Activated T-cell treated with anti-CD3 and anti-CD28 coated beads for 4 hours (primary cell): ENCODE data around the gene AP1M1.
A peak's percentile ranks its signal among the peaks of the same experiment; 100 is the strongest.
"Not testable (repeated sequence)": the region's sequence is repeated elsewhere in the genome, so short reads cannot be mapped to it uniquely, and the experiment has no call there.

ENCODE experiments used
- DNase-seq: peaks from one replicate; pipeline ENCODE4 v3.0.0-alpha.2; 2020

AP1M1 gene

DNA sequence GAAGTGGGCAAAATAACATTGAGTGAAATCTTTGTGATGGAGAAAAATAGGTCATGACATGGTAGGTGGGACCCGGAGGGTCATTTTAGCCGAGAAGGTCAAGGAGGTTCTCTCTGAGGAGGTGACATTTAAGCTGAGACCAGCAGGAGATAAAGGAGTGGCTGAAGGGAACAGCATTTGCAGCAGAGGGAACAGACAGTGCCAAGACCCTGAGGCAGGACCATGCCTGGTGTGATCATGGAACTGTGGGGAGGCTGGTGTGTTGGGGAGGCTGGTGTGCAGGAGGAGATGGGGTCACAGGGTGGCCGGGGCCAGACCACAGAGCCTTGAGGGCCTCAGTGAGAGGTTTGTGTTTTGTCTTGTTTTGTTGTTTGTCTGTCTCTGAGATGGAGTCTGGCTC is 67.5 kb downstream of the AP1M1 start:
- no peak for DNase-seq

GRCh38 chr19:16265890-16266585 is 68.3 kb downstream of the AP1M1 start:
- DNase-seq, result no peak

DNA sequence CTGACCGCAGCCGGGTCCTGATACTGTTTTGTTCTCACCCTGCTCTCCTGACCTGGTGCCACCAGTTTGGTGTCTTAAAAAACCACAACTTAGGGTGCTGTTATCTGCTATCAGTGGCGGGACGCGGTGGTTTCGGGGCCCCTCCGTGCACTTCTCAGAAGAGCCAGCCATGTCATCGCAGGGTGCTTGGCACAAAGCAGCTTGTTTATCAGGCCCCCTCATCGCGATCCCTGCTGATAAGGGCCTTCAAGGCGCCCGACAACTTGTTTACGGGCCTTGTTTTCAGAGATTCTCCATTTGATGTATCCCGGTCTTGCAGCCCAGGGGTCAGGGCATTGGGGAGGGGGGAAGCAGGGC is 68.9 kb downstream of the AP1M1 start:
- DNase-seq, result peak; percentile 33

DNA sequence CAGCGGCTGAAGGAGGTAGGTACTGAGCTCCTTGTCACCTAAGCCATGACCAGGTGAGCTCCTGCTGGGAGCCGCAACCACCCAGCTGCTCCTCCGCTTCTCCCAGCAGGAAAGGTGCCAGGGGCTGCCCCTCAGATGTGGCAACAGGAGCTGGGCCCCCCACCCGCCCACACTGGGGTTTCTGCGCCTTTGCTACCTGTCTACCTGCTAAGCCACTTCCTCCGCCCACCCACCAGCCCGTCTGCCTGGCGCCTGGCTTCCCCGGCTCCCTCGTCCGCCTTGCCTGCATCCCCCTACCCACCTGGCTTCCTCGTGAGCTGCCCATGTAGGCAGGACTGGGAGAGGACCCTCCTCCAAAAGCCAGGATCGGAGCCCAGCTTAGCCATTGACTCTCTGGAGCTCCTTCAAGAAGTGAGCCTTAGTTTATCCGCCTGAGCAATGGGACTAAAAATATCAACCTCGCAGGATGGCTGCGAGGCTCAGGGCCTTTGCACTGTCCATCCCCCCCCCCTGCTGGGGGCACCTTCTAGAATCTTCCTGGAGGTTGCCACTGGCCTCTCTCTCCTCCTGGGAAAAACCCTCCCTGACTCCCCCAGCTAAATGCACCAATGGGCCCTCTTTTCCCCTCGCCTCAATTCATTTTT is 71.1 kb downstream of the AP1M1 start:
- DNase-seq, result peak; percentile 43

DNA sequence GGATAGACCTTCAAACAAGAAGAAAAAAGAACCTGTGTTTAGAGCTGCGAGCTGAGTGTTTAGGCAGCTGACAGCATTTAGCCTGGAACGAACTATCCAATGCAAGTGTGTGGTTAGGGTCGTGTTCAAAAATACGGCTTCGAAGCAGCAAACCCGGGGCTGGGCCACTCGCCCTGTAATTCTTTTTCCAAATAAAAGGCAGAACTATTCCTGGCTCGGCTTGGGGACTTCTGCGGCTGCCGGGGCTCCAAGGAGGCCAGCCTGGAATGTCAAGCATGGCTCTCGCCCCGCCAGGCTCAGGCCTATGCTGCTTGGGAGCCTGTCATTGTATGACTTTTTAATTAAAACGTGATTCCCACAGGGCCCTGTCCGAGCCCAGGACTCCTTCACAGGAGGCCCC is 75.2 kb downstream of the AP1M1 start:
- no peak for DNase-seq

DNA sequence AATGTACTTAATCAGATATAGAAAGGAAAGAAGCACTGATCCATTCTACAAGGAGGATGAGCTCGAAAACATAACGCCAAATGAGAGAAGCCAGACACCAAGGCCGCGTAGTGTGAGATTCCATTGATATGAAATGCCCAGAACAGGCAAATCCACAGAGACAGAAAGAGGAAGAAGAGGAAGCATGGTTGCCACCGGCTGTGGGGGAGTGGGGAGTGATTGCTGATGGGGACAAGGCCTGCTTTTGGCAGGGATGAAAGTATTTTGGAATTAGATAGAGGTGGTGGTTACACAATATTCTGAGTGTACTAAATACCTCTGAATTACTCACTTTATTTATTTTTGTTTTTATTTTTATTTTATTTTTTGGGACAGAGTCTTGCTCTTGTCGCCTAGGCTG is 76.7 kb downstream of the AP1M1 start:
- no peak for DNase-seq

DNA sequence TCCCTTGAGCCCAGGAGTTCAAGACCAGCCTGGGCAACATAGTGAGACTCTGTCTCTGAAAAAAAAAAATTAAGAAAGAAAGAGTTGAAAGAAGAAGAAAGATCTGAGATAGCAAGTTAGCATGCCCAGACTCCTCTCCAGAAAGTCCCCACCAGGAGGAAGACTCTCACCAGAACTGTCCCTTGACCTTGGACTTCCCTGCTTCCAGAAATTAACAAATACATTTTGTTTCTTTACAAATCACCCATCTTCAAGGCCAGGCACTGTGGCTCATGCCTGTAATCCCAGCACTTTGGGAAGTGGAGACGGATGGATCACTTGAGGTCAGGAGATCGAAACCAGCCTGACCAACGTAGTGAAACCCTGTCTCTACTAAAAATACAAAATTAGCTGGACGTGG is 82.6 kb downstream of the AP1M1 start:
- DNase-seq, result no peak

- DNase-seq, result no peak
Observed at GRCh38 chr19:16281743-16282142, 84.0 kb downstream of the AP1M1 start.

DNA sequence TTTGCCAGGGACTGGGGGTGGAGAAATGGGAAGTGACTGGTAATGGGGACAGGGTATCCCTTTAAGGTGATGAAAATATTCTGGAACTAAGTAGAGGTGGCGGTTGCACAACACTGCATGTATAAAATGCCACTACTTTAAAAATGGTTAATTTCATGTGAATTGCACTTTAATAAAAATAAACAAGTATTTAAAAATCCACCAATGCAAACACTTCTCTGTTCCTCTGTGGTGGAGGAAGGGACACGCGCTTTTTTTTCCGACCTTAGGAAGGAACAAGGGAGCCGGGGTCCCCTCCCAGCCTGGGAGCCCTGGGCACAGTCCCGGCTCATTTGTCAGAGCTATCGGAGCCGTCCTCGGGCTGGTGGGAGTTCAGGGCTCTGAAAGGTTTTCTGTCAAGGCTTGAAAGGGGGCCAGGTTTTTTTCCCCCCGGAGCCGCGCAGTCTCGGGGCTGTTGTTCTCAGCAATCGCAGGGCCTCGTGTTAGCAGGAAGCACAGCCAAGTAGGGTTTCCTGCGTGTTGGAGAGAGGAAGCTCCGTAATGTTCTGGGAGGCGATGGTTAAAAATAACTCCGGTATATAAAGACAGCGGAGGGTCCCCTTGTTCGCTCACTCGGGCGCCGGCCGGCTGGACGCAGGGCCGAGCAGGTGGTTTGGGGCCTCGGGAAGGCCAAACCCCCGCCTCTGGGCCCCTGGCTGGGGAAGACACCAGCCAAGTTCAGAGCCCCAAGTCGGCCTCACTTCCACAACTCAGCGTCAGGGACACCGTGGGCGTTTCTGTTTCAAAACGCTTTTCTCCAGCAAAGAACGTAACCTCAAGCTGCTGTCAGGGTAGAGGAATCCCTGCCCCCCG is 85.7 kb downstream of the AP1M1 start:
- peak; percentile 65 for DNase-seq

GRCh38 chr19:16284505-16284904 is 86.8 kb downstream of the AP1M1 start:
- no peak for DNase-seq

- DNase-seq, result not testable (repeated sequence)
Observed at GRCh38 chr19:16285079-16285478, 87.4 kb downstream of the AP1M1 start.

DNA sequence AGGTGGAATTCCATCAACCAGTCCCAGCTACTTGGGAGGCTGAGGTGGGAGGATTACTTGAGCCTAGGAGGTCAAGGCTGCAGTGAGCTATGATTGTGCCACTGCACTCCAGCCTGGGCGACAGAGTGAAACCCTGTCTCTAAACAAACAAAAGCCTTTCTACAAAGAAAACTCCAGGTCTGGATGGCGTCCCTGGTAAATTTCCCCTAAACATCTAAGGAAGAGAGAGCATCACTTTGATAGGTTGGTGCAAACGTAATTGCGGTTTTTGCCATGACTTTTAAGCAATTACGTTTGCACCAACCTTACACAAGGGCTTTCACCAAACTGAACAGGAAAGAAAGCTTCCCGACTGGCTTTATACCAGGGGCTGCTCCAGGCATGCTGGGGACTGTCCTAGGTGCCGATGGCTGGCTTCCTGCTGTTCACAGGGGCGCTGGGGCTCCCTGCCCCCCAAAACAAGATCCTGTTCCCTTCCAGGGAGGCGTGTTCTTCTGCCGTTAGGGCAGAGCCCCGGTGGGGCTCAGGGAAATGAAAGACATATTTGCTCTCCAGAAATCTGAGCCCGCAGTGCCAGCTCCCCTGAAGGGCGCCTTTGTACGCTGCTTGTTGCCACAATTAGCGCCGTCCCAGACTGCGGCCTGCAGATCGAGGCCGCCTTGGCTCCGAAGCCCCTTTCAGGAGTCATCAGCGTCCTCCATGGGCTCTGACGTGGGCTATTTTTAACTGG is 88.2 kb downstream of the AP1M1 start:
- no peak for DNase-seq

- no peak for DNase-seq
Observed at GRCh38 chr19:16288544-16288943, 90.8 kb downstream of the AP1M1 start.

DNA sequence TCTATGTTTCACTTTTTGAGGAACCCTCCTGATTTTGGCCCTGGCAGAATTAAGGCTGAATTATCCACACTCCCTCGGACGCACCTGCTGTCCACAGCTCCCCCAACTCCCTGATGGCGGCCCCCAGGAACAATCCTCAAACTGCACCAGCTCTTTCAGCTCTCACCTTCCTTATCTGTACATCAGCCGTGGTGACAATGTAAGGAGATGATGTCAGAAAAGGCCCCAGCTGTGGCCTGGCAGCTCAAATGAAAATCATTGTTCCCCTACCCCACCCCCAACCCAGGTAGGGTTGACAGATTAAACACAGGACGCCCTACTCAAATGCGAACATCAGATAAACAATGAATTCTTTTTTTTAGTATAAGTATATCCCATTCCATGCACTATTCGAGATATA is 91.9 kb downstream of the AP1M1 start:
- no peak for DNase-seq

DNA sequence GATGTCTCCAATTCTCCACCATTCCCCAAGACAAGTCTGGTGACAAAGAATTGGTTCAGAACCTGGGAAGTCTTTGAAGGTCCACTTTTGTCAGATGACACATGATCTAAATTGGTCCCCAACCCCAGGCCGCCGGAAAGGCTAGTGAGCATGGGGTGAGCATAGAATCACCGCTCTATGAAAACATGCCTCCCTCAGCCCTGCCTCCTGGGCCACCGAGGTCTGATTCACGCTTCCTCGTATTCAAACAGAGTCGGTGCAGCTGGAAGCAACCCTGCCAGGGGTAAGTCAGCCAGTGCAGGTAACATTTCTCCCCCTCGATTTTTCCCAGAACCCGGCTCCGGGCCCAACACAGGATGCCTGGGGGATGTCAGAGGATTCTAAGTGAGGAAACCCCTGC is 93.0 kb downstream of the AP1M1 start:
- DNase-seq, result no peak

DNA sequence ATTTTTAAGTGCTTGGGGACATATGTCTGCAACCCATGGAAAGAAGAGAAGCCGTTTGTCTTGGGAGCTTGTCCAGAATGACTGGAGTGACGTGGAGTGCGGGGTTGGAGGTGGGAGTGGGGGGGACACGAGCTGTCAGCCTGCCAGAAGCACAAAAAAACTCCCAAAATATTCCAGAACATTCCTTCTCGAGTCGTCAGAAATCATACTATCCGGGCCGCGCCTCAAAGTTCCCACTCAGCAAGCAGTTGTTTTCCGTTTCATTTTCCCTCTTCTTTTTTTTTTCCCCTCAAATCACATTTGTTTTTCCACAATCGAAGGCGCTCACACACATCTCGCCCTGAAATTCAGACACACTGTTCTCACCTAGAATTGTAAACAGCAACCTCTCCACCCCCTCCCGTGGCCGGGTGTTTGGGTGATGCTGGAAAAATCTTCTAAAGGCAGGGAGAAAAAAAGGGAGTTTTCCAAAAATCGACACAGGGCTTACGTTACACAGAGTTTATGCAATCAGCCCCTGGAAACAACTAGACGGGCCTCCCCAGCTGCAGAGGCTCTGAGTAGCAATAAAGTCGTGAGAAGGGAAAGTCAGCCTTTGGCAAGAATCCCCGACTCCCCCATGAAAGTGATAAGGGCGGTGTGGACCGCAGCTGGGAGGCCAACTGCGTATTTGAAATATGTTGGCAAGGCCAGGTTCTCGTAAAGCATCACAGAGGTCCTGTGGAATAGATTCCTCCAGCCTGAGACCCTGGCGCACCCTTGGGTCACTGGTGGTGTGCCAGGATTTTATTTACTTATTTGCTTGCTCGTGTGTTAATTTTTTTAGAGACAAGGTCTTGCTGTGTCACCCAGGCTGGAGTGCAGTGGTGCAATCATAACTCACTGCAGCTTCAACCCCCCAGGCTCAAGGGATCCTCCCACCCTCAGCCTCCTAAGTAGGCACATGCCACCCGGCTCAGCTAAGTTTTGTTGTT is 95.7 kb downstream of the AP1M1 start:
- no peak for DNase-seq

DNA sequence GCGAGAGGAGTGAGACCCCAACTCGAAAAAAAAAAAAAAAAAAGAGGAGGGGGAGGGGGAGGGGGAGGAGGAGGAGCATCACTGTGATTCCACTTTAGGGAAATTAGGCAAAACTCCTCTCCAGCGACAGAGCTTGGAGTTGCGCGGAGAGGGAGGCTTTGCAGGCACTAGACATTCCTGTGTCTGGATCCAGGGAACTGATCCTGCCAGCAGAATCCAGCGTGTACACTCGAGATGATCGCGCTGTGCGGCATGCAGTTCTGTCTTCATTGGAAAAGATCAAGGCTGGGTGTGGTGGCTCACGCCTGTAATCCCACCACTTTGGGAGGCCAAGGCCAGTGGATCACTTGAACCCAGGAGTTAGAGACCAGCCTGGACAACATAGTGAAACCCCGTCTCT is 97.3 kb downstream of the AP1M1 start:
- DNase-seq, result no peak
